Aorta (tissue), 5 donors: Measurements from ENCODE around the gene PLCXD3. TPM values are rescaled to one million over a fixed set of nuclear protein-coding genes. Genes with fewer than 3 reads are reported as not detected.

Source experiments
- ATAC-seq: fragments of 200-7000 bp; cut with Tn5 transposase; one replicate; pipeline ENCODE4 v1.9.1; 2022; ENCODE audit warnings: moderate library complexity; ENCODE audit not compliant: low FRiP score
- DNase-seq, 2 donors: peaks; one replicate each; pipeline ENCODE4 v3.0.0-alpha.2; 2020
- H3K27ac ChIP-seq, 2 donors: one replicate each; pipeline ENCODE4 v1.5.1; 2013; ENCODE audit warnings: low read length in 2 of 2, mild to moderate bottlenecking in 2 of 2, moderate library complexity in 2 of 2, control low read depth in 1 of 2, inconsistent platforms in 1 of 2, low read depth in 1 of 2
- H3K27me3 ChIP-seq, 2 donors: one replicate each; pipeline ENCODE4 v1.6.1; 2013; ENCODE audit warnings: control low read depth in 1 of 2, low read length in 1 of 2, mild to moderate bottlenecking in 1 of 2, moderate library complexity in 1 of 2; ENCODE audit not compliant: insufficient read depth in 2 of 2, control insufficient read depth in 1 of 2
- H3K36me3 ChIP-seq, 2 donors: one replicate each; pipeline ENCODE4 v1.6.1; 2013; ENCODE audit warnings: control low read depth in 1 of 2, low read length in 1 of 2, mild to moderate bottlenecking in 1 of 2; ENCODE audit not compliant: insufficient read depth in 2 of 2, control insufficient read depth in 1 of 2
- H3K4me1 ChIP-seq, 2 donors: one replicate each; pipeline ENCODE4 v1.6.1; 2013; ENCODE audit warnings: low read length in 2 of 2, control low read depth in 1 of 2, mild to moderate bottlenecking in 1 of 2, moderate library complexity in 1 of 2; ENCODE audit not compliant: insufficient read depth in 2 of 2, control insufficient read depth in 1 of 2
- H3K4me3 ChIP-seq, 2 donors: one replicate each; pipeline ENCODE4 v1.5.1; 2013; ENCODE audit warnings: low read length in 2 of 2, control low read depth in 1 of 2, mild to moderate bottlenecking in 1 of 2
- H3K9me3 ChIP-seq: one replicate; pipeline ENCODE4 v1.6.1; 2013; ENCODE audit warnings: mild to moderate bottlenecking, low read length; ENCODE audit not compliant: control insufficient read depth
- WGBS, 2 donors: extraction: QIAGEN DNeasy Blood & Tissue Kit; methylation state at CpG; one replicate each; pipeline ENCODE4 v1.1.7; 2013; 5-methylcytosine and 5-hydroxymethylcytosine counted together
- intact Hi-C, 2 donors: fragments of 100-400 bp; cut with DNase I; formaldehyde crosslinking; loops; one replicate each; pipeline versions ENCODE4 v1.14.2 to v1.15.0; 2022
- polyA plus RNA-seq, 2 donors: library from polyadenylated mRNA; stranded (reverse); fragments of 200-250 nt; gene quantifications; one replicate each; pipeline ENCODE4 v1.2.3, GENCODE V29; 2013
- total RNA-seq, 2 donors: library from RNA; stranded (reverse); fragmentation: NEBNext Ultra II Directional; extraction: Animal tissue kit (Norgen Biotek cat#: 25700); gene quantifications; one replicate each; pipeline ENCODE4 v1.2.1, GENCODE V29; 2021
- donor health status: healthy with polysubstance abuse.
- donor health status: Bipolar disorder and iron deficiency.
- donor health status: DM: no; HTN: no; CAD: no.
- donor health status: DM: no; HTN: no; CAD: no.
- donor health status: DM: yes; HTN: yes; CAD: no.

Gene PLCXD3
- total and polyA plus RNA-seq, 4 donors: 0.67 to 14.5 (median 8.3) TPM

DNA sequence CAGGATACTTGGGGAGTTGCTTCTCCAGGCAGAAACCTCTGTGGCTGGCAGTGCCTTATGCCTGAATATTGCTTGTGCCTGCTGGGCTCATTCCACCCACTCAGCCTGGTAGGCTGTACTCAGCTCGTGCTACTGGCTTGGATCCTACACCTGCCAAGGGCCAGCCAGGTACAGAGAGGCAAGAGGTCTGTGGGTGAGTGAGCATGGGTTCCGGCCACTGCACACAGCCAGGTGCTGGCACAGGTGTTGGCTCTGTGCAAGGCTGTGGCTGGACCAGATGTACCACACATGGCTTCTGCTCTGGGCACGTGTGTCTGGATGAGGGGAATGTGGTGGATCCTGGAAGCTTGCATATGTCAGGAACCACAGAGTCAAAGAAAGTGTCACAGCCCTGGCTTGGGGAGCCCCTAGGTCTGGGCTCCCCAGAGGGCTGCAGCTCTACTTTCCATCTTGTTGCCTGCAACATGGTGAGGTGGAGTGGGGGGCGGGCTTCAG, 220.4 kb downstream of the PLCXD3 start:
- ATAC-seq: peak; percentile 29

DNA sequence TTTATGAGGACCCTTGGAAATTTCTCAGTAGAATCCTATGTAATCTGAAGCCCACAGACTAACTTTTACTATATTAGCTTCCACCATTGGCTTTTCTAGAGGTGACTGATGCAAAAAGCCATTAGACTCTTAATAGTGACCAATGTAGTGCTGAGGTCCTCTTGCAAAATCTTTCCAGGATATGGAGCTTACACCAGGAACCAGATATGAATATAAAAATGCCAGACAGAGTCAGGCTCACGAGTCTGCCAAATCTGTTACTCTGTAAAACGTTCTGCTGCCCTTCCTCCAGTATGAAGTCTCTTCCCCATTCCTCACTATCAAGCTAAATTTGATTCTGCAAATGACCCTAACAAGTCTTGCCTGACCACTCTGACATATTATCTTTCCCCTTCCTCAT, 223.7 kb downstream of the PLCXD3 start:
- H3K27me3 ChIP-seq: no peaks in the 10 kb centered on the region
- H3K9me3 ChIP-seq: no peaks in the 10 kb centered on the region
- H3K36me3 ChIP-seq: no peaks in the 10 kb centered on the region
- ATAC-seq: no peak
- WGBS, 2 donors: 10% methylated on average over 2 of the region's 2 CpGs
- no peak overlapping the region for H3K4me3 ChIP-seq
- H3K27ac ChIP-seq: no peak overlapping the region
- intact Hi-C loops: no loop called here
- no peak for DNase-seq
- peaks cover 0 to 4% of the 10 kb centered on the region in 2 donors for H3K4me1 ChIP-seq

More for the DNA sequence above, 220.4 kb downstream of the PLCXD3 start:
- no peaks in the 10 kb centered on the region for H3K27me3 ChIP-seq
- no peaks in the 10 kb centered on the region for H3K36me3 ChIP-seq
- DNase-seq: no peak
- intact Hi-C loops: no loop called here
- no peaks in the 10 kb centered on the region for H3K9me3 ChIP-seq
- no peak overlapping the region for H3K27ac ChIP-seq
- no peak overlapping the region for H3K4me3 ChIP-seq
- H3K4me1 ChIP-seq: peaks cover 0 to 4% of the 10 kb centered on the region in 2 donors
- 95 to 98% methylated on average over 4 of the region's 4 CpGs for WGBS, 2 donors

DNA sequence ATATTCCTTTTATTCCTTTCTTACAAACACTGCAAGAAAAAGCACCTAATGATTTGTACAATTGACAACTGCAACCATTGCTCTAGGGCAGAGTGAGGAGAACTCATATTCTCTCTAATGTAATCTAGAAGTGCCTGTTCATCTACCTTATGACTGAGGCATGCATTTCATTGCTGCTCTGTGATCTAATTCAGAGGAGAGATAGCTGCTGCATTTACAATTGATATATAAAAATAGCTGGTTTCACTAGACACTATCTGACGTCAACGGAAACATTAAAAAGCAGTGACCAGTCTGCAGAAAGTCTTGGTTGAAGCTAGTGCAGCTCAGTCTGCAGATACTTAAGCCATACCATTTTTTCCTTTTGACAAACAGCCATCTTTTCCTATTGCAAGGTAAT, 224.2 kb downstream of the PLCXD3 start:
- intact Hi-C loops: no loop called here
- Histone ChIP-seq H3K4me1 (peaks cover 0 to 4% of the 10 kb centered on the region in 2 donors), H3K36me3 (no peaks in the 10 kb centered on the region)

GRCh38 chr5:41284938-41285337, 225.5 kb downstream of the PLCXD3 start:
- no peaks in the 10 kb centered on the region for H3K27me3 ChIP-seq
- intact Hi-C loops: no loop called here
- peaks cover 0 to 4% of the 10 kb centered on the region in 2 donors for H3K4me1 ChIP-seq
- no peaks in the 10 kb centered on the region for H3K9me3 ChIP-seq
- no peak overlapping the region for H3K4me3 ChIP-seq
- WGBS, 2 donors: 92% methylated on average over 2 of the region's 2 CpGs
- DNase-seq (no peak), ATAC-seq (no peak)
- H3K27ac ChIP-seq: no peak overlapping the region
- no peaks in the 10 kb centered on the region for H3K36me3 ChIP-seq

More for the DNA sequence above, 224.2 kb downstream of the PLCXD3 start:
- DNase-seq (no peak), ATAC-seq (no peak)
- no peaks in the 10 kb centered on the region for H3K9me3 ChIP-seq
- 9 to 16% methylated on average over 2 of the region's 2 CpGs for WGBS, 2 donors
- no peak overlapping the region for H3K4me3 ChIP-seq
- H3K27ac ChIP-seq: no peak overlapping the region
- H3K27me3 ChIP-seq: no peaks in the 10 kb centered on the region

DNA sequence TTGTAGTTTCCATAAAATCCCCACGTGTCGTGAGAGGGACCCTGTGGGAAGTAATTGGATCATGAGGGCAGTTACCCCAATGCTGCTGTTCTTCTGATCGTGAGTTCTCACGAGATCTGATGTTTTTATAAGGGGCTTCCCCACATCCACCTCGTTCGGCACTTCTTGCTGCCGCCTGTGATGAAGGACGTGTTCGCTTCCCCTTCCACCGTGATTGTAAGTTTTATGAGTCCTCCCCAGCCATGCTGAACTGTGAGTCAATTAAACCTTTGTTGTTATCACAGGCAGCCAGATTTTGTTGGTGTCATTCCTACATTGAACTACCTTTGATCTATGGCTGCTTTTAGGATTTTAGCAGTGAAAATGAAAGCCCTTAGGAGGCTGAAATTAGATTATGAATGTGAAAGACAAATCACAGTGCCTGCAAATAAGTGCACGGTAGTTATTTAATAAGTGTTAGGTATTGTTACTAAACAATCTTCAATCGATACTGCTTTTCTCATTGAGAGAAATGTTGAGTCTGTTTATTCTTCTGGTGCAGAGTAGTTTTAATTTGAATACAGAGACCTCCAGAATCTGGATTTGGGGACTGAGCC, 229.1 kb downstream of the PLCXD3 start:
- Histone ChIP-seq H3K4me3 (no peak overlapping the region), H3K36me3 (no peaks in the 10 kb centered on the region), H3K9me3 (no peaks in the 10 kb centered on the region), H3K27me3 (no peaks in the 10 kb centered on the region), H3K27ac (no peak overlapping the region), H3K4me1 (peaks cover 0 to 4% of the 10 kb centered on the region in 2 donors)
- ATAC-seq (no peak), DNase-seq (no peak)
- intact Hi-C loops: no loop called here
- 62 to 66% methylated on average over 12 of the region's 12 CpGs for WGBS, 2 donors

GRCh38 chr5:41279040-41279439, 231.4 kb downstream of the PLCXD3 start:
- no peak for ATAC-seq

DNA sequence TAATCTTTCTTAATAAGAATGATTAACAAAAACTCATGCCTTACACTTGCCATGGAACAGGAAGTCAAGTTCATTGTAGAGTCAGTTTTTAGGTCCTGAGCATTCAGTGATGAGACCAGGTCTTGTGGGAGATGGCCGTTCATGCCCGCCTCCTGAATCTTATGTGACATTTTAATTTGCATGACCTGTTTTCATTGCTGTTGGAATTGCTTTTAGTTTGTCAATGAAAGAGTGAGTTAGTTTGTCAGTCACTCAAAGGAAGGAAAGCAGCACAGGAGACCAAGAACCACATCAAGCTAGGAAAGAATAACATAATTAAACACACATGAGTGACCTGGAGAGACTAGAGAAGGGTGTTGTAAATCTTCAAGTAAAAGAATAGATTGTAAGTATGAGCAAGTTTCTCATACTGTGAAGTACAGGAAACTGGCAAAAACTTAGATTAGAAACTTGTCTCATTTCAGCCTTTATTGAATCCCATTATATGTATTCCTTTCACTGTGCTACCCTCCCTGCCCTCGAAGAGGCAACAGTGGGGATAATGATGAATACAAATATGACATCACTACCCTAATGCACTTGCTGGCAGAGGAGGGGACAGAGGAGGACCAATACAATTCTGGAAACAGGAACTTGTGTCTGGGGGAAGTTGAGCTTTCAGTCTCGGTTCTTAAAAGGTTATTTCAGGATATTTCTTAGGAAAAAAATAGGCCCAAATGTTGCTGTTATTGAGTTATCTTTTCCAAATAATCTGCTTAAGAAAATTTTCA, 232.7 kb downstream of the PLCXD3 start:
- WGBS, 2 donors: 57 to 58% methylated on average over 4 of the region's 4 CpGs
- Histone ChIP-seq H3K27ac (no peak overlapping the region), H3K4me1 (peaks cover 0 to 2% of the 10 kb centered on the region in 2 donors), H3K36me3 (no peaks in the 10 kb centered on the region), H3K27me3 (no peaks in the 10 kb centered on the region), H3K4me3 (no peak overlapping the region), H3K9me3 (no peaks in the 10 kb centered on the region)
- DNase-seq: no peak
- intact Hi-C loops: loop anchor here (10.0 kb wide), 4 partner anchors 237 to 373 kb away; partner anchors contain the start of genes C7 (in 1 of the 2) and PLCXD3 (in 1 of the 2)
- ATAC-seq: no peak

More at GRCh38 chr5:41279040-41279439, 231.4 kb downstream of the PLCXD3 start:
- DNase-seq: no peak
- Histone ChIP-seq H3K27ac (no peak overlapping the region), H3K4me3 (no peak overlapping the region), H3K36me3 (no peaks in the 10 kb centered on the region), H3K9me3 (no peaks in the 10 kb centered on the region), H3K27me3 (no peaks in the 10 kb centered on the region), H3K4me1 (peaks cover 0 to 2% of the 10 kb centered on the region in 2 donors)
- 83 to 85% methylated on average over 2 of the region's 2 CpGs for WGBS, 2 donors
- intact Hi-C loops: loop anchor here (10.0 kb wide), 4 partner anchors 236 to 374 kb away; partner anchors contain the start of genes C7 (in 1 of the 2) and PLCXD3 (in 1 of the 2)

DNA sequence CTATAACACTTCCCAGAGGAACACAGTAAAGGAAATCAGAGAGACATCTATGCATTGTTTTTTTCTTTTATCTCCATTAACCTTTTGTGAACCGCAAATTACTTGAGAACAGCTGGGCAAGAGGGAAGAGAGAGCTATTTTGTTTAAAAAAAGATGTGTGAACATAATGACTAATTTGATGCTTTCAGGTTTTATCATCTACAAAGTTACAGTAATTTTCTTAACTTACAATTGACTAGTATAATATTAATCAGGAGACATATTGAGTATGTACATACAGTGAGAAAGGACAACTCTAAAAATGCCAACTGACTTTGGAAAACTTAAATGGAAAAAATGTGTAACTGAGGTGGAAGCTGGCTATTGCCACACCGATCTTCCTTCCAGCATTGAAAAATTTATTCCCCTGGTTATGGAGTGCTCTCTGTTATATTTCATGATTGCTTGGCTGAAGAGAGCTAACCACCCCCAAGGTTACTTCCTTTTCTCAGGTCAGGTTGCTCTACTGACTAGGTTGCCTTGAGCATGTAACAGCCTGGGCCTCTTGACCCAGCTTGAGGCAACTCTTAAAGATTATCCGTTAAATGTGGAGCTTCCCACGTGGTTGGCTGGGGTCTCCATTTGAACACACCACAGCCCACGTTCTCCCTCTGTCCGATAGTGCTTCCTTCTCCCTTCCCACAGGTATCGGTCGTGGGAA, 234.4 kb downstream of the PLCXD3 start:
- H3K4me1 ChIP-seq: peaks cover 0 to 2% of the 10 kb centered on the region in 2 donors
- no peaks in the 10 kb centered on the region for H3K9me3 ChIP-seq
- H3K4me3 ChIP-seq: no peak overlapping the region
- intact Hi-C loops: loop anchor here (10.0 kb wide), 4 partner anchors 239 to 371 kb away; partner anchors contain the start of genes C7 (in 1 of the 2) and PLCXD3 (in 1 of the 2)
- no peak overlapping the region for H3K27ac ChIP-seq
- DNase-seq (no peak), ATAC-seq (no peak)
- no peaks in the 10 kb centered on the region for H3K36me3 ChIP-seq
- no peaks in the 10 kb centered on the region for H3K27me3 ChIP-seq
- 89% methylated on average over 8 of the region's 8 CpGs for WGBS, 2 donors
